ENCODE data around the gene TSC22D1. TPM values are rescaled to one million over a fixed set of nuclear protein-coding genes. Genes with fewer than 3 reads are reported as not detected.

Gene TSC22D1
- total RNA-seq, 2 experiments from 2014 or later: 4.4 to 5.6 TPM

GRCh38 chr13:44402899-44403445 lies 173.2 kb downstream of the TSC22D1 start:
- no peak for DNase-seq
- Mint-ChIP-seq H3K27me3 (peaks cover 3% of the 10 kb centered on the region), H3K36me3 (no peaks in the 10 kb centered on the region), H3K27ac (no peak overlapping the region), H3K4me3 (no peak overlapping the region), H3K9me3 (no peaks in the 10 kb centered on the region), H3K4me1 (ENCODE audit: low read depth) (no peaks in the 10 kb centered on the region)
- intact Hi-C loops (cut with micrococcal nuclease): no loop called here
- POLR2A ChIA-PET: no interaction called here
- CTCF ChIA-PET: no interaction called here

- POLR2A ChIA-PET: no interaction called here
- peaks cover 3% of the 10 kb centered on the region for H3K27me3 Mint-ChIP-seq
- no peaks in the 10 kb centered on the region for H3K9me3 Mint-ChIP-seq
- H3K36me3 Mint-ChIP-seq: no peaks in the 10 kb centered on the region
- intact Hi-C loops (cut with micrococcal nuclease): no loop called here
- no peak for DNase-seq
- H3K4me1 Mint-ChIP-seq (ENCODE audit: low read depth): no peaks in the 10 kb centered on the region
- CTCF ChIA-PET: no interaction called here
- no peak overlapping the region for H3K4me3 Mint-ChIP-seq
- H3K27ac Mint-ChIP-seq: no peak overlapping the region
Measured at GRCh38 chr13:44401577-44401976, 174.6 kb downstream of the TSC22D1 start.

- Mint-ChIP-seq H3K4me1 (ENCODE audit: low read depth) (no peaks in the 10 kb centered on the region), H3K4me3 (no peak overlapping the region)
- no peak for DNase-seq
Measured at GRCh38 chr13:44400736-44401135, 175.4 kb downstream of the TSC22D1 start.

GRCh38 chr13:44399074-44399473 lies 177.1 kb downstream of the TSC22D1 start:
- no peaks in the 10 kb centered on the region for H3K9me3 Mint-ChIP-seq
- no peaks in the 10 kb centered on the region for H3K36me3 Mint-ChIP-seq
- intact Hi-C loops (cut with micrococcal nuclease): no loop called here
- H3K4me1 Mint-ChIP-seq (ENCODE audit: low read depth): no peaks in the 10 kb centered on the region
- no peak overlapping the region for H3K27ac Mint-ChIP-seq
- peaks cover 4% of the 10 kb centered on the region for H3K27me3 Mint-ChIP-seq
- POLR2A ChIA-PET: no interaction called here
- CTCF ChIA-PET: no interaction called here
- no peak overlapping the region for H3K4me3 Mint-ChIP-seq
- DNase-seq: no peak

More at GRCh38 chr13:44400736-44401135, 175.4 kb downstream of the TSC22D1 start:
- POLR2A ChIA-PET: no interaction called here
- Mint-ChIP-seq H3K27me3 (peaks cover 3% of the 10 kb centered on the region), H3K36me3 (no peaks in the 10 kb centered on the region), H3K9me3 (no peaks in the 10 kb centered on the region), H3K27ac (no peak overlapping the region)
- CTCF ChIA-PET: no interaction called here
- intact Hi-C loops (cut with micrococcal nuclease): no loop called here

GRCh38 chr13:44398606-44399005 lies 177.5 kb downstream of the TSC22D1 start:
- H3K4me3 Mint-ChIP-seq: no peak overlapping the region
- CTCF ChIA-PET: no interaction called here
- intact Hi-C loops (cut with micrococcal nuclease): no loop called here
- H3K27me3 Mint-ChIP-seq: peaks cover 4% of the 10 kb centered on the region
- H3K4me1 Mint-ChIP-seq (ENCODE audit: low read depth): no peaks in the 10 kb centered on the region
- DNase-seq: no peak
- POLR2A ChIA-PET: interaction anchor here (0.8 kb wide), 1 partner anchor 190 kb away, joined by 3 read pairs; no protein-coding TSS in a partner anchor
- no peaks in the 10 kb centered on the region for H3K36me3 Mint-ChIP-seq
- H3K27ac Mint-ChIP-seq: no peak overlapping the region
- no peaks in the 10 kb centered on the region for H3K9me3 Mint-ChIP-seq

GRCh38 chr13:44397766-44398223 lies 178.3 kb downstream of the TSC22D1 start:
- Mint-ChIP-seq H3K27me3 (peaks cover 7% of the 10 kb centered on the region), H3K36me3 (no peaks in the 10 kb centered on the region), H3K4me1 (ENCODE audit: low read depth) (no peaks in the 10 kb centered on the region), H3K4me3 (no peak overlapping the region), H3K9me3 (no peaks in the 10 kb centered on the region), H3K27ac (no peak overlapping the region)
- no peak for DNase-seq
- ChIA-PET POLR2A (interaction anchor here (0.8 kb wide), 1 partner anchor 189 kb away, joined by 3 read pairs; no protein-coding TSS in a partner anchor), CTCF (no interaction called here)
- intact Hi-C loops (cut with micrococcal nuclease): no loop called here

GRCh38 chr13:44396701-44397580 lies 179.2 kb downstream of the TSC22D1 start:
- intact Hi-C loops (cut with micrococcal nuclease): no loop called here
- Mint-ChIP-seq H3K27me3 (peaks cover 13% of the 10 kb centered on the region), H3K4me1 (ENCODE audit: low read depth) (no peaks in the 10 kb centered on the region), H3K27ac (no peak overlapping the region), H3K36me3 (no peaks in the 10 kb centered on the region), H3K4me3 (no peak overlapping the region), H3K9me3 (no peaks in the 10 kb centered on the region)
- no peak for DNase-seq
- POLR2A ChIA-PET: no interaction called here
- CTCF ChIA-PET: no interaction called here

GRCh38 chr13:44395976-44396694 lies 180.0 kb downstream of the TSC22D1 start:
- no peaks in the 10 kb centered on the region for H3K9me3 Mint-ChIP-seq
- no peaks in the 10 kb centered on the region for H3K4me1 Mint-ChIP-seq (ENCODE audit: low read depth)
- H3K36me3 Mint-ChIP-seq: no peaks in the 10 kb centered on the region
- POLR2A ChIA-PET: no interaction called here
- CTCF ChIA-PET: interaction anchor here (0.5 to 0.7 kb wide), 2 partner anchors 189 to 696 kb away, joined by 4 read pairs; no protein-coding TSS in a partner anchor
- no peak for DNase-seq
- H3K27me3 Mint-ChIP-seq: peaks cover 13% of the 10 kb centered on the region
- no peak overlapping the region for H3K27ac Mint-ChIP-seq
- intact Hi-C loops (cut with micrococcal nuclease): no loop called here
- no peak overlapping the region for H3K4me3 Mint-ChIP-seq

- intact Hi-C loops (cut with micrococcal nuclease): no loop called here
- H3K36me3 Mint-ChIP-seq: no peaks in the 10 kb centered on the region
- no peaks in the 10 kb centered on the region for H3K4me1 Mint-ChIP-seq (ENCODE audit: low read depth)
- no peak overlapping the region for H3K4me3 Mint-ChIP-seq
- DNase-seq: no peak
- H3K9me3 Mint-ChIP-seq: no peaks in the 10 kb centered on the region
- POLR2A ChIA-PET: no interaction called here
- CTCF ChIA-PET: interaction anchor here (0.6 kb wide), 1 partner anchor 109 kb away, joined by 3 read pairs; no protein-coding TSS in a partner anchor
- no peak overlapping the region for H3K27ac Mint-ChIP-seq
- H3K27me3 Mint-ChIP-seq: peaks cover 13% of the 10 kb centered on the region
Measured at GRCh38 chr13:44394658-44395057, 181.5 kb downstream of the TSC22D1 start.

- intact Hi-C loops (cut with micrococcal nuclease): no loop called here
- Mint-ChIP-seq H3K9me3 (no peaks in the 10 kb centered on the region), H3K27me3 (peaks cover 11% of the 10 kb centered on the region), H3K4me1 (ENCODE audit: low read depth) (no peaks in the 10 kb centered on the region), H3K36me3 (no peaks in the 10 kb centered on the region), H3K27ac (no peak overlapping the region), H3K4me3 (no peak overlapping the region)
- ChIA-PET CTCF (interaction anchor here (0.6 kb wide), 1 partner anchor 65 kb away, joined by 3 read pairs; no protein-coding TSS in a partner anchor), POLR2A (no interaction called here)
- no peak for DNase-seq
Measured at GRCh38 chr13:44393391-44393790, 182.7 kb downstream of the TSC22D1 start.

GRCh38 chr13:44389876-44390275 lies 186.3 kb downstream of the TSC22D1 start:
- ChIA-PET POLR2A (no interaction called here), CTCF (no interaction called here)
- Mint-ChIP-seq H3K9me3 (no peaks in the 10 kb centered on the region), H3K4me3 (no peak overlapping the region), H3K27ac (no peak overlapping the region), H3K36me3 (no peaks in the 10 kb centered on the region), H3K4me1 (ENCODE audit: low read depth) (no peaks in the 10 kb centered on the region), H3K27me3 (peaks cover 9% of the 10 kb centered on the region)
- intact Hi-C loops (cut with micrococcal nuclease): no loop called here
- DNase-seq: no peak

GRCh38 chr13:44389060-44389666 lies 187.0 kb downstream of the TSC22D1 start:
- intact Hi-C loops (cut with micrococcal nuclease): no loop called here
- ChIA-PET CTCF (no interaction called here), POLR2A (no interaction called here)
- no peak for DNase-seq
- no peaks in the 10 kb centered on the region for H3K4me1 Mint-ChIP-seq (ENCODE audit: low read depth)
- no peak overlapping the region for H3K4me3 Mint-ChIP-seq
- H3K27ac Mint-ChIP-seq: no peak overlapping the region
- no peaks in the 10 kb centered on the region for H3K9me3 Mint-ChIP-seq
- H3K36me3 Mint-ChIP-seq: no peaks in the 10 kb centered on the region
- peaks cover 9% of the 10 kb centered on the region for H3K27me3 Mint-ChIP-seq

All from activated CD4-positive, alpha-beta memory T cell treated with anti-CD3 and anti-CD28 coated beads for 36 hours (primary cell).